ENCODE measurements around the gene CTXND1.

Gene CTXND1

DNA sequence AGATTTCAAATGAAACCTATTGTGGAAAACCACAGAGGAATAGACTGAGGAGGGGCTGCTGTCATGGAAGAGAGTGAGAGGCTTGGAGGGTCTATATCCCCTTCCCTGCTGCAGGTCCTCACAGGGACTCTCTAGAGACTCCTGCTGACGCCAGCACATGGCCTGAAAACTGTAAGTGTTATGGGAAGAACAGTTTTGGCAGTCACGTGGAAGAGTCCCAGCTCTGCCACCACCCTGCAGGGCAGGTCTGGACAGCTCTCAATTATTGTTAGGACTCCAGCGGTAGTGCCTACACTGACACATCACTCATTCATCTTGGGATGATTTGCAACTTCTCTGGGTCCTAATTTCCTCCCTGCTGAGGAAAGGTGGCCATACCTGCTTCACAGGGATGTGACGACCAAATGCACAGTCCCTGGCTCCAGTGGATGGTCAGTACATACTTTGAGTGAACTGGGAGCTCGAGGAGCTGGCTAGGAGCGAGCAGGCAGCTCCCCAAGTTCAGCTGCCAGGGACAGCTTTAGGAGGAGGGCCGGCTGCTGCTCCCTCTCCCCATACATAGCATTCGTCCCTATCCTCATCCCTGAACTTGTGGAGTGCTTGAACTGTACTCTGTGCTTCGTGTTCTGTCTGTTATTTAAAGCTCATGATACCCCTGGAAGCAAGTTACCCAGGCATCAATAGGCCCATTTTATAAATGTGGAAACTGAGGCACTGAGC, 49.2 kb downstream of the CTXND1 start:
- H3K4me1 ChIP-seq (ENCODE audit: insufficient read depth, insufficient read length) = peaks cover 6% of the 10 kb centered on the region
- H3K4me3 ChIP-seq (ENCODE audit: insufficient read length, low read depth) = no peak overlapping the region
- no peaks in the 10 kb centered on the region for H3K9me3 ChIP-seq (ENCODE audit: insufficient read depth, low read length)
- no peak for DNase-seq (ENCODE audit: low read depth, low spot score)
- H3K9ac ChIP-seq (ENCODE audit: insufficient read length, low read depth) = no peak overlapping the region
- TF ChIP-seq SUZ12 (IDR thresholded peaks at IDR 0.05; ENCODE audit: extremely low read depth, insufficient read depth, insufficient read length) (no peak), YY1 (IDR thresholded peaks at IDR 0.05; ENCODE audit: insufficient read depth, insufficient read length) (no peak), ZNF274 (IDR thresholded peaks at IDR 0.05; ENCODE audit: low read depth, low read length) (no peak)
- no peaks in the 10 kb centered on the region for H3K36me3 ChIP-seq (ENCODE audit: insufficient read depth, insufficient read length, low read length)
- no peaks in the 10 kb centered on the region for H3K27me3 ChIP-seq (ENCODE audit: insufficient read depth, insufficient read length)

DNA sequence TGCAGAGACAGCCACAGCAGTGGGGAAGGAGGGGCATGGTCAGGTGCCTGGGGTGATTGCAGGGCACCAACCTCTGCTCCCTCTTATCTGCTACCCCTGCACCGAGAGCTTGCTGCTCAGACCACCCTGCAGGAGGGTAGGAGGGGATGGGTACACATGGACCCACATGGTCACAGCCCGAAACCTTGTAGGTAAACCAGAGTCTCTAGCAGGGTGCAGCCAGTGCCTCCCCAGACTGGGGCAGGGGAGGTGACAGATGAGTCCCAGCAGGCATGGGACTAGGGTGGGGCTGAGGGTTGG, 50.0 kb downstream of the CTXND1 start:
- H3K27me3 ChIP-seq (ENCODE audit: insufficient read depth, insufficient read length) = no peaks in the 10 kb centered on the region
- no peaks in the 10 kb centered on the region for H3K9me3 ChIP-seq (ENCODE audit: insufficient read depth, low read length)

GRCh38 chr15:80201256-80202015, 50.6 kb downstream of the CTXND1 start:
- TF ChIP-seq SUZ12 (IDR thresholded peaks at IDR 0.05; ENCODE audit: extremely low read depth, insufficient read depth, insufficient read length) (no peak), YY1 (IDR thresholded peaks at IDR 0.05; ENCODE audit: insufficient read depth, insufficient read length) (no peak), ZNF274 (IDR thresholded peaks at IDR 0.05; ENCODE audit: low read depth, low read length) (no peak)
- H3K4me1 ChIP-seq (ENCODE audit: insufficient read depth, insufficient read length) = peaks cover 6% of the 10 kb centered on the region
- H3K4me3 ChIP-seq (ENCODE audit: insufficient read length, low read depth) = no peak overlapping the region
- no peaks in the 10 kb centered on the region for H3K9me3 ChIP-seq (ENCODE audit: insufficient read depth, low read length)
- no peak for DNase-seq (ENCODE audit: low read depth, low spot score)
- no peaks in the 10 kb centered on the region for H3K27me3 ChIP-seq (ENCODE audit: insufficient read depth, insufficient read length)
- no peaks in the 10 kb centered on the region for H3K36me3 ChIP-seq (ENCODE audit: insufficient read depth, insufficient read length, low read length)
- H3K9ac ChIP-seq (ENCODE audit: insufficient read length, low read depth) = no peak overlapping the region

More for the DNA sequence above, 50.0 kb downstream of the CTXND1 start:
- H3K9ac ChIP-seq (ENCODE audit: insufficient read length, low read depth) = no peak overlapping the region
- peaks cover 6% of the 10 kb centered on the region for H3K4me1 ChIP-seq (ENCODE audit: insufficient read depth, insufficient read length)
- no peaks in the 10 kb centered on the region for H3K36me3 ChIP-seq (ENCODE audit: insufficient read depth, insufficient read length, low read length)
- no peak for DNase-seq (ENCODE audit: low read depth, low spot score)
- no peak overlapping the region for H3K4me3 ChIP-seq (ENCODE audit: insufficient read length, low read depth)
- TF ChIP-seq YY1 (IDR thresholded peaks at IDR 0.05; ENCODE audit: insufficient read depth, insufficient read length) = no peak
- no peak for TF ChIP-seq ZNF274 (IDR thresholded peaks at IDR 0.05; ENCODE audit: low read depth, low read length)
- TF ChIP-seq SUZ12 (IDR thresholded peaks at IDR 0.05; ENCODE audit: extremely low read depth, insufficient read depth, insufficient read length) = no peak

GRCh38 chr15:80199869-80200268, 52.1 kb downstream of the CTXND1 start:
- no peaks in the 10 kb centered on the region for H3K9me3 ChIP-seq (ENCODE audit: insufficient read depth, low read length)
- TF ChIP-seq SUZ12 (IDR thresholded peaks at IDR 0.05; ENCODE audit: extremely low read depth, insufficient read depth, insufficient read length) = no peak
- no peak for TF ChIP-seq ZNF274 (IDR thresholded peaks at IDR 0.05; ENCODE audit: low read depth, low read length)
- no peak for TF ChIP-seq YY1 (IDR thresholded peaks at IDR 0.05; ENCODE audit: insufficient read depth, insufficient read length)
- no peak overlapping the region for H3K9ac ChIP-seq (ENCODE audit: insufficient read length, low read depth)
- H3K36me3 ChIP-seq (ENCODE audit: insufficient read depth, insufficient read length, low read length) = no peaks in the 10 kb centered on the region
- H3K4me3 ChIP-seq (ENCODE audit: insufficient read length, low read depth) = no peak overlapping the region
- peaks cover 6% of the 10 kb centered on the region for H3K4me1 ChIP-seq (ENCODE audit: insufficient read depth, insufficient read length)
- H3K27me3 ChIP-seq (ENCODE audit: insufficient read depth, insufficient read length) = no peaks in the 10 kb centered on the region
- no peak for DNase-seq (ENCODE audit: low read depth, low spot score)

DNA sequence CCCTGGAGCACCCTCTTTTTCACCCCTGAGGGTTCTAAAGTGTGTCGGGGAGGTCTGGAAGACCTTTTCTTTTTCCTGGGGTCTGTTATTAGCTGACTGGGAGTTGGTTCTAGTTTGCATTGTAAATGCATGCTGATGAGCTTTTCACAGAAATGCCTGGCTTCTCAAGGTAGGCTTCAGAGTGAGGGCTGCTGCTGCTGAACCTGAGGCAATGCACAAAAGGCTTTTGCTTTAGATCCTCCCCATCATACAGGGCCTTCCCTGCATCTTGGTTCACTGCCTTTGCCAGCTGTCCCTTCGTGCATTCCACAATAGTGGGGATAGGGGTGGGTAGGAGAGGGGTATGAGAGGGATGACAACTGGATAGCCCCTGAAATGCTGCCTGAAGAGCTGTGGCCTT, 52.6 kb downstream of the CTXND1 start:
- H3K9me3 ChIP-seq (ENCODE audit: insufficient read depth, low read length) = no peaks in the 10 kb centered on the region
- no peak overlapping the region for H3K4me3 ChIP-seq (ENCODE audit: insufficient read length, low read depth)
- H3K27me3 ChIP-seq (ENCODE audit: insufficient read depth, insufficient read length) = no peaks in the 10 kb centered on the region
- H3K36me3 ChIP-seq (ENCODE audit: insufficient read depth, insufficient read length, low read length) = no peaks in the 10 kb centered on the region
- TF ChIP-seq YY1 (IDR thresholded peaks at IDR 0.05; ENCODE audit: insufficient read depth, insufficient read length) = no peak
- no peak for TF ChIP-seq ZNF274 (IDR thresholded peaks at IDR 0.05; ENCODE audit: low read depth, low read length)
- TF ChIP-seq SUZ12 (IDR thresholded peaks at IDR 0.05; ENCODE audit: extremely low read depth, insufficient read depth, insufficient read length) = no peak
- peaks cover 6% of the 10 kb centered on the region for H3K4me1 ChIP-seq (ENCODE audit: insufficient read depth, insufficient read length)
- peak; percentile 58 for DNase-seq (ENCODE audit: low read depth, low spot score)
- H3K9ac ChIP-seq (ENCODE audit: insufficient read length, low read depth) = no peak overlapping the region

- TF ChIP-seq ZNF274 (IDR thresholded peaks at IDR 0.05; ENCODE audit: low read depth, low read length) (no peak), SUZ12 (IDR thresholded peaks at IDR 0.05; ENCODE audit: extremely low read depth, insufficient read depth, insufficient read length) (no peak), YY1 (IDR thresholded peaks at IDR 0.05; ENCODE audit: insufficient read depth, insufficient read length) (no peak)
- H3K4me1 ChIP-seq (ENCODE audit: insufficient read depth, insufficient read length) = peaks cover 5% of the 10 kb centered on the region
- H3K9ac ChIP-seq (ENCODE audit: insufficient read length, low read depth) = no peak overlapping the region
- no peaks in the 10 kb centered on the region for H3K36me3 ChIP-seq (ENCODE audit: insufficient read depth, insufficient read length, low read length)
- H3K4me3 ChIP-seq (ENCODE audit: insufficient read length, low read depth) = no peak overlapping the region
- H3K27me3 ChIP-seq (ENCODE audit: insufficient read depth, insufficient read length) = no peaks in the 10 kb centered on the region
- H3K9me3 ChIP-seq (ENCODE audit: insufficient read depth, low read length) = no peaks in the 10 kb centered on the region
- DNase-seq (ENCODE audit: low read depth, low spot score) = no peak
Observed at GRCh38 chr15:80194914-80195313, 57.1 kb downstream of the CTXND1 start.

DNA sequence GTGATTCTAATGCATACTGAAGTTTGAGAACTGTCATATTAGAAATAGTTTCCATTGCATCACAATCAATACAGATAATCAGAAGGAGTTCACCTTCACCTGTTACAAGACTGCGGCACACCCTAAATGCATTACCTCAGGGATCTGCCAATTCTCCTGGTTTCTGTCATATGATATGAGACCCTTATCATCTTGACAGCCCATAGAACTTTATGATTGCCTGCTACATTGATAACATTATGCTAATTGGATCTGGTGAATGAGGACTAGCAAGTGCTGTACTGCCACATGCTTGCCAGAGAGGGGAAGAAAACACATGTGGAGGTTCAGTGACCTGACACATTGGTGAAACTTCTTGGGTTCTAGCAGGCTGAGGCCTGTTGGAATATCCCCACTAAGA, 57.8 kb downstream of the CTXND1 start:
- H3K9ac ChIP-seq (ENCODE audit: insufficient read length, low read depth) = no peak overlapping the region
- H3K36me3 ChIP-seq (ENCODE audit: insufficient read depth, insufficient read length, low read length) = no peaks in the 10 kb centered on the region
- TF ChIP-seq ZNF274 (IDR thresholded peaks at IDR 0.05; ENCODE audit: low read depth, low read length) = no peak
- no peak for TF ChIP-seq YY1 (IDR thresholded peaks at IDR 0.05; ENCODE audit: insufficient read depth, insufficient read length)
- TF ChIP-seq SUZ12 (IDR thresholded peaks at IDR 0.05; ENCODE audit: extremely low read depth, insufficient read depth, insufficient read length) = no peak
- no peaks in the 10 kb centered on the region for H3K9me3 ChIP-seq (ENCODE audit: insufficient read depth, low read length)
- no peak for DNase-seq (ENCODE audit: low read depth, low spot score)
- no peaks in the 10 kb centered on the region for H3K4me1 ChIP-seq (ENCODE audit: insufficient read depth, insufficient read length)
- no peaks in the 10 kb centered on the region for H3K27me3 ChIP-seq (ENCODE audit: insufficient read depth, insufficient read length)
- no peak overlapping the region for H3K4me3 ChIP-seq (ENCODE audit: insufficient read length, low read depth)

All from NT2/D1 (cell line).